Stimulated activated CD8-positive, alpha-beta memory T cell treated with anti-CD3 and anti-CD28 coated beads, Interleukin-15, amount 100 ng/mL, for 48 hours (primary cell): ENCODE data around the gene PFKP.
A peak's percentile ranks its signal among the peaks of the same experiment; 100 is the strongest.

Experiments used
- DNase-seq, 2 donors: peaks; one replicate each; pipeline ENCODE4 v3.0.0-alpha.2; 2020; ENCODE audit warnings: low read depth in 2 of 2

PFKP gene

DNA sequence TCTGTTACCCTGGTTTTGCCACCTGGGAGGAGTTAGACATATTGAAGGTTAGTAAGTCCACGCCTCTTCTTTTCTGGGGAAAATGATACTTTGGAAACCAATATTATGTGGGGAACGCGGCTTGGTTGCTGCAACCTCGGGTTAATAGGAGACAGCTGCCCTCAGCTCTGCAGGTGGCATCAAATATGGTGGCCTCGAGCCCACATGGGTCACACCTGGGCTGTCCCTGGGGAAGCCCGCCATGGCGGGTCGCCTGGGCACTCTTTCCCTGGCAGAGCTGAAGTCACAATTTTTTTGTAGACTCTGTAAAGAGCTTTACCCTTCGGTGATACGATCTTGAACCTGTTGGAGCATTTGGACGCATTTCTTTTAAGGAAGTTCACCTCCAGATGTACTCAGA is 2.5 kb downstream of the PFKP start:
- no peak for DNase-seq

DNA sequence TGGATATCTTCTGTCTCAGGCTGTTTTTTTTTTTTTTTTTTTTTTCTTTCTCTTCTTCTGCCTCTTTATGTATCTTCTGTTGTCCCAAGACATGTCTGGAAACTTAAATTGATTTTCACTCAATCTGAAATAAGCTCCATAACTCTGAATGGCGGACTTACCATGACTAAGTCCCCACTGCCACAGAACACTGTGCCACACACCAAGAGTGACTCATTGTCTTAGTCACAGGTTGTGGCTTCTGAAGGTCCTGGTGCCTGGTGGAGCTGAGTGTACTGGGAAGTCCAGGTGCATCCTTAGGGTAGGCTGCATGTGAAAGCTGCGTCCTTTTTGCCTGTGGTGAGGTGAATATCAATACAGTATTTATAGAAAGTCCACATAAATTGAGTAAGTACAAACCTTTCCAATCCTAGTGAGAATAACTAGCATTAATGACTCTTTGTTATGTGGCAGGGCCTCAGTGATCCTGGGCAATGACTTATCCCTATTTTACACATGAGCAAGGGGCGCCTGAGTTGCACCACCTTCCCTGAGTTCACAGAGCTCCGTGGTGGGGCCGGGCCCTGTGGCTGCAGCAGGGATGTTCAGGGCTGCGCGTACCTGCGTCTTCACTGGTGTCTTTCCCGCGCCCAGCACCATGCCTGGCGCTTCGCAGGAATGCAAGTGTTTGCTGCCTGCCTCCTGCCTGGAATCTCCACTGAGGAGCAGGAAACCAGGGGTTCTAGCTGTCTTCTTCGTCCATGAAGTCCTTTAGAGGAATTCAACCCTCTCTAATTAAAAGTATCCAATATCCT is 4.3 kb downstream of the PFKP start:
- no peak for DNase-seq

DNA sequence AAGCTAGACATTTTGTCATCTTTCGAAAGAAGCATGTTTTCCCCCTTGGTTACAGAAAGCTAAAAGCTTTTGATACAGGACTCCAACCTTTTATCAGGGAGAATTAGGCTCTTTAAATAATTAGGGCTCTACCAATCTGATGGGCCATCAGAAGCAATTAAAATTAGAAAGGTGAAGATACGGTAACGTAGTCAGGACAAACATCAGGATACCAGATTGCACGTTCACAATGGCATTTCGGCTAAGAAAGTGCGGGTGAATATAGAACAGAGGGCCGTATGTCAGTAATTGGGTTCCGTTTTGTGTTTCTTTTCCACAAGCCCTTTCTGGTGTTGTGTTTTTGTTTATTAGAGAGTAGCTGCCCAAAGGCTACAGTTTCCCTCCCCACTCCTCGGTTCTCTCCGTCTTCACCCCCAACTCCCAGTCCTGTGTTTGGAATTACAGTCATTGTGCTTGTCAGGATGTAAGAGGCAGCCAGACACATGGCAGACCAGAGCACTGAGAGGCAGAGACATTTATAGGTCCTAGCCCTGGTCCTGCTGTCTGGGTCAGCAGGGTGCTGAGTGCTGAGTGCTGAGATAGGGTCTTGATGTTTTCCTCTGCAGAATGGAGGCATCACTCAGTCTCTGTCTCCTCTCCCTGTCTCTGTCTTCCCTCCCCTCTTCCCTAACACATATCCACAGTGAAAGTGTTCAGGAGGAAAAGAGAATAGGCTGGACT is 5.5 kb downstream of the PFKP start:
- DNase-seq = no peak

DNA sequence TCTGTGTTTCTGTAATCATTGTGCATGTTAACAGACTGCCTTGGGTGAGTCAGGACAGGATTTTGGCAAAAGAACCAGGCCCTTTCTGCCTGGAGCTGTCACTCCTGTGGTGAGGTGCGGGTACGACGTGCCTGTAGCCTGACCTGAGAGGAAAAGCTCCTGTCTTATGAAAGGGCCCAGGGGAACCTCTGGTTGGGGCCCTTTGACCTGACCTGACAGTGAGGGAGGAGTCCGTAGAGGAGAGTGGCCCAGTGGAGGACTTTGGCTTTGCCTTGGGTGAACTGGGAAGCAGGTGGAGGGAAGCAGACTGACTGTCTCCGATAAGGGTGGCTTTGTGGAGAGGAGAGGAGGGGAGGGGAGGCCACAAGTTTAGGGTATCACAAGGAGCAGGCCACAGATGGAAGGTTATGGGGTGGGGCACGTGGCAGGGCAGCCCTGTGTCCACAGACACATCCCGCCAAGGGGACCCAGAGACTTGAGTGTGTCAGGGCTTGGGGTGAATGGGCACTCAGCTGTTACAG is 6.9 kb downstream of the PFKP start:
- DNase-seq = no peak

DNA sequence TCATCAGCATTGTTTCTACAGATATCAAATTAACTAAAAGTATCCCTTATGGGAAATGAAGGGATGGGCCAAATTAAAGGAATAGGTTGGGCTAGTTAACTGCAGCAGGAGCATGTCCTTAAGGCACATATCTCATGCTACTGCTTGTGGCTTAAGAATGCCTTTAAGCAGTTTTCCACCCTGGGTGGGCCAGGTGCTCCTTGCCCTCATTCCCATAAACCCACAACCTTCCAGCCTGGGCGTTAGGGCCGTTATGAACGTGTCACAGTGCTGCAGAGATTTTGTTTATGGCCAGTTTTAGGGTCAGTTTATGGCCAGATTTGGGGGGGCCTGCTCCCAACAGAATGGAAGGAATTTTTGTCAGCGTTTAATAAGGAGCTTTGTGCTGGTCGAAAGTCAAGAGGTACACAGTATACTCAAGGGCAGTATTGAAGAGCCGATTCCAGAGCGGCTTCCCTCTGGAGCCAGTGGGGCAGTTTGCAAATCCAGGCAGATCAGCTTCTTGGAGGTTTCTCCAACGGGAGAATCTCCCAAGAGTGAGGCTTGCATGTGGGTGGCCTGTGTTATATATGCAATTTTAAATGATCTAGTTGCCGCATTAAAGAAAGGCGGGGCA is 7.7 kb downstream of the PFKP start:
- DNase-seq = no peak

DNA sequence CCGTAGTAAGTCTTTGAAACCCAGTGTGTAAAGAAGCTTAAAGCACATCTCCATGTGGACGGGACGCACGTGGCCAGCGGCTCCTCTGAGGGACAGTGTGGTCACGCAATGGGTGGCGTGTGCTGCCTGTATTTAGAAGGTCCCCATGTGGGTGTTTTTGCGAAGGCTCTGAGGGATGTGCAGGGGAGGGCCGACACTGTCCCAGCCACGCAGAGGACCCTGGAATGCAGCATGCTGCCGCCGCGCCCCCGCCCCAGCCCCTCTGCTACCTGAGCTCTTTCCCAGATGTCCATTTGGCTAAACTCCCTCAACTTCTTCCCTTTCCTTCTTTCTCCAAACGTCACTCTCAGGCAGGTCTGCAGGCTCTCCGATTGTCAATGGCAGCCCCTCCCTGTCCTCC is 8.8 kb downstream of the PFKP start:
- DNase-seq = no peak

DNA sequence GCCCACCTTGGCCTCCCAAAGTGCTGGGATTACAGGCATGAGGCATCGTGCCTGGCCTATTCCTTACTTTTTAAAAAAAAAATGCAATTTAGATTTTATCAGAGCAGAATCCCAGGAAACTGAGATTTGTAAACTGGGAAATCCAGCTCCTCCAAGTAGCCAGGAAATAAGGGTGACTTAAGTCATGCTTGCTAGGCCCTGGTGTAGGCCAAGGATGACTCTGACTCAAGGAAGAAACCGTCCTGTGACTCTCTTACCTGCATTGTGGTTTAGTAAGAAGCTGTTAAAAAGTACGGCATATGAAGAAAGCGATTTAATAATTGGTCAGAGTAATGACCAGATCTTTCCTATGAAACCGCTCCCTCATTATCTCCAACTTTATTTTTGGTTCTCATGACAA is 10.2 kb downstream of the PFKP start:
- DNase-seq = no peak

DNA sequence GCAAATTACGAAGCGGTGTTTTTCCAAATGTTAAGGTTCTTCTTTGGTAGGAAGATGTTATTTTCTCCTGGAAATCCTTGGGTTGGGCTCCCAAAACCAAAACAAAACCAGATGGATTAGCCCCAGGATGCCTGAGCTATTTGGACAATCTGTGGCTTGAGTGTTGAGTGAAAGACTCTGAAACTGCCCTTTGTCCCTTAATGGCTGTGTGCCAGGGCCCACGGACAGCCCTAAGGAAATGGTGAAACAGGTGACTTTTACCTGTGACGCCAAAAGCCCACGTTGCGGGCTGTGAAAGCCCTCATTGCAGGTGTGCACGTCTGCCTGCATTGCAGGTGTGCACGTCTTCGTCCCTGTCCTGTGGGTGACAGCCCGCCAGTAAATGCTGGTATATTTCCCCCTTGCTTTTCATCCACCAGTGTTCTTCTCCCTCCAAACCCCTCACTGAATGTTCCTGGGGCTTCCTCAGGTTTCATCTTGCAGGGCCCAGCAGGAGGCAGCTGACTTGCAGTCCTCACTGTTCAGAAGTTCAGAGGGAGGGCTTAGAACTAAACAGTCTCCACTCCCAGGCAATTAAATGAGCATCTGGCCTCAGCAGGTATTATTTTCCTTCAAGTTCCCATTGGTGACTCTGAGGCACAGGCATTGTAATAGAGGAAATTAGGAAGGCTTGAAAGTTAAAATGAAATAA is 10.7 kb downstream of the PFKP start:
- no peak for DNase-seq

DNA sequence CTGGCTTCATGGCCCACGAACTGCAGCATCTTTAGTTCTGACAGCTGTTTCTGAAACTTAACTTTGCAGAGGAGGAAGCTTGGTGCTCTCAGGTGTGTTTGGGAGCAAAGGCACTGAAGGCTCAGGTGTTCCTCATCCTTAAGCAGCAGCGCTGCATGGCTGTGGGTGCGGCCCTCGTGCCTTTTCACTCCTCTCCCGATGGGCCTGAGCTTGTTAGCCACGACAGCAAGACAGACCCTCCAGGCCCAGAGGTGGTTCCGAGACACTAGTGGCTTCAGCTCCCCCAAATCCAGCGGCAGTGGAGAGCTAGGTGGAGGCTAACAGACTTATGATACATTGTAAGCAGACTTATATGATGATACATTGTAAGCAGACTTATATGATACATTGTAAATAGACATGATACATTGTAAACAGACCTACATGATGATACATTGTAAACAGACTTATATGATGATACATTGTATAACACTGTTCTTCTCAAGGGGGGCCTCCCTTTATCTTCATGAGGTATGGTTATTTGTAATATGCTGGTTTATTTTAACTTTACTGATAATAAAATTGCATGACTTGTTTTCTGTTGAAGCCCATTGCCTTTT is 14.1 kb downstream of the PFKP start:
- no peak for DNase-seq

DNA sequence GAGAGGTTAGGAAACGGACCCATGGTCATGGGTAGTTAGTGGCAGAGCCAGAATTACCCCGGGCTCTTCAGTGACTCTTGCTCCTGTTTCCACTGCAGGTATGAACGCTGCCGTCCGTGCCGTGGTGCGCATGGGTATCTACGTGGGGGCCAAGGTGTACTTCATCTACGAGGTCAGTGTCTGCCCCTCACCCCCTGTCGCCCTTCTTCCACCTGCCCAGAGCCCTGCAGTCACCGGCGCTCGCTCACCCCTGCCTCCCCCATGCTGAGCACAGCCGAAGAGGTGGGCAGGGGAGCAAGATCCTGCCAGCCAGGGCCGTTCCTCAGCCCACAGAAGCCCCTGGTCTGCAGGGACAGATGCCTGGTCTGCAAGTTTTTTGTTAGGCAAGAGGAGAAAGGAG is 14.9 kb downstream of the PFKP start:
- DNase-seq = no peak

DNA sequence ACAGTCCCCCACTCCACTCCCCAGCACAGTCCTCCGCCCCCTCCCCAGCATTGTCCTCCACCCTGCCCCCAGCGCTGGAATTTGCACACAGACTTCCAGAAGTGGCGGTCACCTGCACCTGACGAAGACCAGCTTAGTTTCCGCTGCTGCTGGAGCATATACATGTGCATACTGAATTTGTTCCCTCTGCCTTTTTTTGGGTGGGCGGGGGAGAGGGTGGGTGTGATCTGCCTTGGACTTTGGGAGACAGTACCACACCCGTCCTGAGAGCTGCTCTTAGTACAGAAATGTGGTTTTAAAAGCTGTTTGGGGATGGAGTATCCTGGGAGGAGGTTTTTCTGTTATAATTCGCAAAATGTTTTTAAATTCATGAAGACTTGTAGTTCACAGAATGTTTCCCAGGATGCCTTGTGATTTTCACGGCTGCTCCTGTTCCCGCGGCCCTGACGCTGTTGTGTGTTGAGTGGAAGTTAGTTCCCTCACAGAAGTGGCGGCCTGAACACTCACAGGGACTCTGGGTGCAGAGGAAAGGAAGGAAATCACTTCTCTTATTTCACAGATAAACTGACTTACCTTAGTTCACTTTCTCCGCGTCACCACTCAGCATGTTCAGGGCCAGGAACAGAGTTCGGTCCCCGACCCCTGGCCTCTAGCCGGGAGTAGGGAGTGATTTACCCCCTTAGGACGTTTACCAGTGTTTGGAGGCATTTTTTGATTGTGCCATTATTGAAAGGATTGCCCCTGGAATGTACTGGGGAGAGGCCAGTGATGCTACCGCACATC is 18.6 kb downstream of the PFKP start:
- DNase-seq = no peak

DNA sequence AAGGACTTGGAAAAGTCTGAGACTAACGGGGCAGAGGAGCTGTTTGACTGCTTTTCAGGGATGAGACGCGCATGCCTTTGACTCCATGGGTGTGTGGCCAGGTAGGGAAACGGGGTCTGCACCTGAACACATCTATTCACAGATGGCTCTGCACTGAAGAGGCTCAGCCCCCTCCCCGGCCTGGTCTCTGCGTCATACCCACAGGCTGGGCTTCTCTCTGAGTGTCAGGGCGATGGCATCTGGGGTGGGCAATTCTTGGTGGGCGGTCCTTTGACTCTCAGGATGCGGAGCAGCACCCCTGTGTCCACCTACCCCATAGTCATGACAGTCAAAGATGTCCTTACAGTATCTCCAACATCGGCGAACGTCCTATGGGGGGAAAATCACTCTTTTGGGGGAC is 23.0 kb downstream of the PFKP start:
- no peak for DNase-seq

DNA sequence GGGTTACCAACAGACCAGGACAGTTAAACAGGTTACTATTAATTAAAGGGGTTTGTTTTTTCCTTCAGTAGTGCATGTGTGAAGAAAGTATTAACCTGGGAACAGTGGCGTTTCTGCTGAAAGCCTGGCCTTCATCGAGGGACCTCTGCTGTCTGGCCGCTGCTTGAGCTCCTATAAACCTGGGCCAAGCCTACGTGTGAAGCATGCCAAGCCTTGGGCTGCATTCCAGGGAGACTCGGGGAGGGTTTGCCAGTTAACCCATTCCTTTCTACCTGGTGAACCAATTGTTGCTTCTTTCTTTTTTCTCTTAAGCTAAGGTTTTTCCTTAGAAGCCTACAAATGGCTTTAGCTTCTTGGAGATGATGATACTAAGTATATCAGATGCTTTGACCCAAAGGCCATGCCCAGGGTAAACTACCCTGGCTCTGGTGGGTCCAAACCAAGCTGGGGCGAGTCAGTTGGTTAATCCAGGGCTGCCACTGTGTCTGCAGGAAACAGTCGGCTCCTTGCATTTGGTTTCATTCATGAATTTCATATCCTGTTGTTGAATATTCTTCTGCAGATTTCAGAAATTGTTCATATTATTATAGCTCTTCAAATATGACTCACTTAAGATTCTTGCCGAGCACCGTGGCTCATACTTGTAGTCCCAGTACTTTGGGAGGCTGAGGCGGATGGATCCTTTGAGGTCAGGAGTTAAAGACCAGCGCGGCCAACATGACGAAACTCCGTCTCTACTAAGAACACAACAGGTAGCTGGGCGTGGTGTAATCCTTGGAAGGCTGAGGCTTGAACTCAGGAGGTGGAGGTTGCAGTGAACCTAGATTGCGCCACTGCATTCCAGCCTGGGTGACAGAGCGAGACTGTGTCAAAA is 23.8 kb downstream of the PFKP start:
- DNase-seq = peak in 1 of 2 donors; percentile 53

DNA sequence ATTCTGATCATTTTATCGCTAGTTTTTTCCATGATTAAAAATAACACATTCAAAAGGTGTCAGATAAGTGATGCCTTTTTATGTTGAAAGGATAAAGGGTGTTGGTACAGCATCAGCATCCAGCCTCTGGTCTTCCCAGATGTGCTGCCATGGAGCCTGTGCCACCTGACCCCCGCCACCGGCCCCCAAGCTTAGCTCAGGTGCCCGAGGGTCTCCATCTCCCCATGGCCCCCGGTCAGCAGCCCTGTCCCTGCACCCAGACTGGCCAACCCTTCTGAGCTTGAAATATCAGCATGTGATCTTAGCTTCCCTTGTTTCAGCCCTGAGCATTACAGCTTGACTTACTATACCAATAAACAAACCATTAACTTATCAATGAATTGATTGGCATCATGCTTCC is 24.6 kb downstream of the PFKP start:
- no peak for DNase-seq

DNA sequence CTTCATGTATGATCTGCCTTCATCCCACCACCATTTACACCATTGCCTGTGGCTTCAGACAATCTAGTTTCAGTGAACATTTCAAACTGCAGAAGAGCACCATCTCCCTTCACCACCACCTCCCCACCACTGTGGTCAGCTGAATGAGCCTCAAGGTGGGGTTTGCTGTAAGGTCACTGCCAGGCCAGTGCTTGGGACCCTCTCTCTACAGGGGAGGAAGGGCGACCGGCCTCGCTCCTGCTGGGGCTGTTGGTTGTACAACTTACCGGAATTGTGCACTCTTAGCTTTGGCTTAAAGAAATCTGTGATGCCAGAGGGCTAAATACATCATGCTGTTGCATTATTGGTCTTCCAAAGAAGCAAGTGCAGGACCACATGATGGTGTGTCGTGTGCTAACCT is 26.6 kb downstream of the PFKP start:
- no peak for DNase-seq

DNA sequence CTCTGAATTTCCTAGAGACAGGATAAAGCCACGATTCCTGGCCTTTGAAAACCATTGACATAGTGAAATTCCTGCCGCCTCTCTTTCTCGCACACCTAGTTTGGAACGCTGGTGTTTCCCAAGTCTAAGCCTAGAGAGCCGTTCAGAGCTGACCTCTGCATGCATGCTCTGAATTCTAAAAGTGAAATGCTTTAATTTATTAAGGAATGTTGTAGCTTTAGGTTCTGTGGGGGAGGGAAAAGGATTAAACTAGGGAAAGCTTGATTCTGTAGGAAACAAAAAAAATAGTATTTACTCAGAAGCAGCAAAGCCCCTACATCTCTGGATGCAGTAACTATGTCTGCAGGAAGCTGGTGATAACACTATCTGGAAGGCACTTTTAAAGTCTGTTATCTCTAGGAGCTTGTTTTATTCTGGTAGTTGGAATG is 27.3 kb downstream of the PFKP start:
- no peak for DNase-seq

DNA sequence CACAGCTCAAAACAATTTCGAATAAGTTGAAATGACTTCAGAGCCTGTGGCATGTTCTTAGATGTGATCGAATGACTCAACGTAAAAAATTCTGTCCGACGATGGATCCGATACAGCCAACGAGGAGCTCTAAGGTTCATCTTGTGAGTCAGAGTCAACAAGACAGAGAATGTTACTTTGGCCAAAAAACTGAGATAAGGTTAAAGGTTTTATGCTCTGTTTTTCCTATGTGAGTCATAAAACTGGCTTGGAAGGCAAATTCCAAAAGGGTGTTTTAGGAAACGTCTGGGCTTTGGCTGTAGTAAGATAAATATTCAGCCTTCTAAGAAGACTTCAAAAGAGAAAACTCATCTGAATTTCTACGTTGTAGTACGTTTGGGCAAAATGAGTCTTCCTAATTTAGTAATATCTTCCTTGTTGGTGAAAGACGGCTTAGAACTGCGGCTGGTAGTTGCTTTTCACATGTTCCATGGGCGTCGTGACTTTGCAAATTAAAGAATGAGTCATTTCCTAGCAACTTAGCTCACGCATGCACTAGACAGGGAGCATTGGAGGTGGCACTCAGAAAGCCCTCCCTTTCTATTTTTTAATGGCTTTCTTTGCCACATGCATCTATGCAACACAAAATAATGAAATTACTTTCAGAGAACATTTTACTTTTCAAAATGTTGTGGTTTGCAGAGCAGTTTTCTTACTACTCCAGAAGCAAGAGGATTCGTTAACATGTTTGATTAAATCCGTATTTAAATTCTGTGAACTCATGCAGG is 28.2 kb downstream of the PFKP start:
- DNase-seq = peak; percentile 43 to 45

DNA sequence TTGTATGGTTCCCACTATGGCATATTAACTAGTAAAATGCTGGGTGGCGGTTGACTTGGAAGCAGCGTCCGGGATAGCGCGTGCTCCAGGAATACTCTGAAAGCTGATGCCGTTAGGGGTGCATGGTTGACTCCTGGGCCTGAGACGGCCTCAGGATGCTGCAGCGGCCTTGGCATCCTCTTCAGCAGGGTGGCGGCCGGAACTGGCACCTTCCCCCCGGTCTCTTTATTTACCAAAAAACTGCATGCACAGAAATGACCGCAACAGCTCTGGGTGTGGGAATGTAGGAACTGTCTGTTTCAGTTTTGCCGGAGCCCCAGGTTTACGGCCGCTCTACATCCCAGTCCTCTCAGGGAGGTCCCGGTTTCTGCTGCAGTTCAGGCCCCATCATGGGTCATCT is 28.8 kb downstream of the PFKP start:
- no peak for DNase-seq

DNA sequence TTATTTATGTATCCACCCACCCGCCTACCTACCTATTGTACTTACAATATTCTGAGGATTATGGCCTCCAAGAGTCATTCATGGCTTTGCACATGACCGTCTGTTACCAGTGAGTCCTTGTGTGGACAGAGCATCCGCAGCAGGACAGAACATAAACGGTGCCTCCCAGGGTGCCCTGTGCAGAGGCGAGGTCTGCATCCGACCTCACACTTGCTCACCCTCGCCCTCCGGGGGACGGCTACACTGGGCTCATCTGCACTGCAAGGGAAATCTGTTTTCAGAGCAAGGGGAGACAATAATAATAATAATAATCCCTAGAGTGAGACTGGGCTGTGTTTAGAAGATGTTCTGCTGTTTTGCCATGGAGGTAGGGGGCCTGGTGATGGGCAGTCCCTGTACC is 29.8 kb downstream of the PFKP start:
- DNase-seq = no peak
